Measurements from ENCODE around the gene VNN1.
"Not testable (repeated sequence)": the region's sequence is repeated elsewhere in the genome, so short reads cannot be mapped to it uniquely, and the experiment has no call there.

DNA sequence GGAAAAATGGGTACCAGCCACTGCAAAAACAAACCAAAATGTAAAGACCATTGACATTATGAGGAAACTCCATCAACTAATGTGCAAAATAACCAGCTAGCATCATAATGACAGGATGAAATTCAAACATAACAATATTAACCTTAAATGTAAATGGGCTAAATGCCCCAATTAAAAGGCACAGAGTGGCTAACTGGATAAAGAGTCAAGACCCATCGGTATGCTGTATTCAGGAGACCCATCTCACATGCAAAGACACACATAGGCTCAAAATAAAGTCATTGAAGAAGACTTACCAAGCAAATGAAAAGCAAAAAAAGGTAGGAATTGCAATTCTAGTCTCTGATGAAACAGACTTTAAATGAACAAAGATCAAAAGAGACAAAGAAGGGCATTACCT lies 76.7 kb downstream of the VNN1 start:
- not testable (repeated sequence) for TF ChIP-seq POLR2A, EP300 (IDR thresholded peaks at IDR 0.05)
- TF ChIP-seq, protein P1, sequence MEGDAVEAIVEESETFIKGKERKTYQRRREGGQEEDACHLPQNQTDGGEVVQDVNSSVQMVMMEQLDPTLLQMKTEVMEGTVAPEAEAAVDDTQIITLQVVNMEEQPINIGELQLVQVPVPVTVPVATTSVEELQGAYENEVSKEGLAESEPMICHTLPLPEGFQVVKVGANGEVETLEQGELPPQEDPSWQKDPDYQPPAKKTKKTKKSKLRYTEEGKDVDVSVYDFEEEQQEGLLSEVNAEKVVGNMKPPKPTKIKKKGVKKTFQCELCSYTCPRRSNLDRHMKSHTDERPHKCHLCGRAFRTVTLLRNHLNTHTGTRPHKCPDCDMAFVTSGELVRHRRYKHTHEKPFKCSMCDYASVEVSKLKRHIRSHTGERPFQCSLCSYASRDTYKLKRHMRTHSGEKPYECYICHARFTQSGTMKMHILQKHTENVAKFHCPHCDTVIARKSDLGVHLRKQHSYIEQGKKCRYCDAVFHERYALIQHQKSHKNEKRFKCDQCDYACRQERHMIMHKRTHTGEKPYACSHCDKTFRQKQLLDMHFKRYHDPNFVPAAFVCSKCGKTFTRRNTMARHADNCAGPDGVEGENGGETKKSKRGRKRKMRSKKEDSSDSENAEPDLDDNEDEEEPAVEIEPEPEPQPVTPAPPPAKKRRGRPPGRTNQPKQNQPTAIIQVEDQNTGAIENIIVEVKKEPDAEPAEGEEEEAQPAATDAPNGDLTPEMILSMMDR (IDR thresholded peaks at IDR 0.05), result not testable (repeated sequence)
